ENCODE measurements around the gene CNBD2.
"Not testable (repeated sequence)": the region's sequence is repeated elsewhere in the genome, so short reads cannot be mapped to it uniquely, and the experiment has no call there.

Gene CNBD2

DNA sequence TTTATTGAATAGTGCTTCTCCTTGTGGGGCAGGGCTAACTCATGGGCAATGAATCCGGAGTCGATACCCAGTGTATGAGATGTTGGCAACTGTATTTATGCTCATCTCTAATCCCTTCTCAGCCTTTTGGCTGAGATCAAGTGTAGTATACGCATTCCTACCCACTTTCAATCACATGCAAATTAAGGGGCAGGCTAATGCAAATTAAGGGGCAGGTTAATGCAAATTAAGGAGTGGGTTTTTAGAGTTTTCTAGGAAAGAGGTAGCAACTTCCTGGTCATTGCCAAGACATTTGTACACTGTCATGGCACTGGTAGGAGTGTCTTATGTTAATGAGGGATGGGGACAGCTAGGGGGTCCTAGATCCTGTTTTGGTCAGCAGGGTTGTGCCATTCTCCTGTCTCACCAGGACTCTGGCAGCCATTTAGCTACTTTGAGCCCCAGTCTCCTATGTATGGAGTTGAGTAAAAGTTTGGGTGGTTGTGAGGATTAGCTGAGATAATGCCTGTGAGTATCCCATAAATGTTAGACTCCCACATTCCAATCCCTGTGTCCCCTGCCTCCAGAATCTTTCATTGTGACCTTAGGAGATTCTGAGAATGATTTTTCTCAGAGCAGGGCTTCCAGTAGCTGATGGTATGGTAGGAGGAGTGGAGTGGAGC, at the start of gene CNBD2:
Gene CNBD2 (plus strand): TSS at position 612 of the 662 bp plus-strand sequence. CDS start 173 bp downstream, outside the sequence.
- no peak for DNase-seq (ENCODE audit: low spot score)

DNA sequence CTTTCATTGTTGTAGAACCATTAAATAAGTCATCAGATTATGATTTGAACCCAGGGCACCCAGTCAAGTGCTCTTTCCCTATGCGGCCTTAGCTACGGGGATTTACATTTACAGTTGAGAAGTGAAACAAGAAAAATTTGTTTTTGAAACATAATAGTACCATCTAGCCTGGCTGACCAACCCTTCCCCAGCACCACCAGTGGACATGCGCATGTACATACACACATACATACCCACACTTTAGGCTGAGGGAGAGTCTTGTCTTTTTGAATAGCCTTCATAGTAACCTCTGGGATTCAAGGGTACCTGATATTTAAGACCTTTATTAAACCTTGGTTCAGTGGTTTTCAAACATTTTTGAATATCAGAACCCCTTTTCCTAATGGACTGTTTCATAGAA, 47.9 kb upstream of the CNBD2 start:
- no peak for DNase-seq (ENCODE audit: low spot score)

DNA sequence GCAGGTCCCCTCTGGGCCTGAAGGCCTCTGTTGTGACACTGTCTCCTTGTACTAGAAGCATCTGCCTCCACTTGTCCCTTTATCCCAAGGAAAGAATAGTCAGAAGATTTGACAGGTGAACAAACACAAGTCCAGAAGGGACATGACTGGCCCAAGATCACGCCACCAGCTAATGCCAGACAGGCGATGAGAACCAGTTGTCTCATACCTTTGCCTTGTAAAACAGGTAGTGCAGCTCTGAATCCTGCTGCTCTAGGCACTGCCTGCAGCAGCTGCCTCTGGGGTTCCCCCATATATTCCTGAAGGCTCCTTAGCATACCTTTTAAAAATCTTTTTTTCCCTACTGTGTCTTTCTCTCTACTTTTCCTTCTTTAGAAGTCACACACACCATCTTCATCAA, 39.1 kb upstream of the CNBD2 start:
- DNase-seq (ENCODE audit: low spot score): no peak

DNA sequence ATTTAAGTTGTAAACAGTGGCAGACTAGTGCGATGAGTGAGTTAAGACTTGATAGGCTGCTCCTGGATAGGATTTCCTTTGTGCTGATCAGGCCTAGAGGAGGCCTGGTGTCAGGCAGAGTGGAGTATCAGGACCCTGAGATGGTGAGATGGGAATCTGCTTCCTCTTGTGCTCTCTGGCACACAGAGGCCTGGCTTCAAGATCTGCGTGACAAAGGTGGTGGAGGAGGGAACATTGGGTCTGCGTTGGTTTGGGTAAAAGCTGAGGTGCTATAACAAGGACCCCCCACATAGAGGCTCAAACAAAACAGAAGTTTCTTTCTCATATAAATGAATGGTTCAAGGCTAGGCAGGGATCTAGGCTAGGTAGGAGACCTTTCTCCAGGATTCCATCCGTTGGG, 34.3 kb upstream of the CNBD2 start:
- DNase-seq (ENCODE audit: low spot score): no peak

DNA sequence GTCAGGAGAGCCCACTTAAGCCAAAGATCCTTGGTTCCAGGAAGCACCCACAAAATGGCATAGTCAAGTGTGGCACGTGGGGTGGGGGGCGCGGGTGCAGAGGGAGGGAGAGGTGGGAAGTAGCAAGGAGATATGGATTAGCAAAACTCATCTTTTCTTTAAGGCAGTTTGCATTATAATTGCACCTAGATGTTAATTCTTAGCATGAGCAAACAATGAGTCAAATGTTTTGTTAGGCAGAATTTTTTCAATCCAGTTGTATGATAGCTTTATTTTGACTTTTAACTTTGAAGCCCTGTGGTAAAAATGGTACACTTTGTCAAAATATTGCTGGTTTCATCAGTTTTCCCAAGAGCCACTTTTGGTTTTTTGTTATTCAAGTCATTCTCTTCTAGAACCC, 29.1 kb upstream of the CNBD2 start:
- no peak for DNase-seq (ENCODE audit: low spot score)

DNA sequence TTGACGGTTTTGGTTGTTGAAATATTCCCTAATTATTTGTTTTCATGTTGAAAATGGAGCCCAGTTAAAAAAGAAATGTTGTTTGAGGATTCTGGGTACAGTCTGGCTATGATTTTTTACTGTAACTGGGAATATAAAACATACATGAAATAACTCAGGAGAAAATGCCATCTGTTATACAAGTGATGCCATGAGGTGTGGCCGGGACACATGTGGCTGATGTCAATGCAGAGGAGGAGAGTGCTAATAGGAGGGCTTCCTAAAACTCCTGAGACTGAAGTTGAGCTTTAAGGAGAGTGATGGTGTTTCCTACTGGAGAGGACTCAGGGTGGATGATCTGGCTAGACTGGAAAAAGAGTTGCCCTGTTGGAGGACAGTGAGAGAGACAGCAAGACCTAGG, 26.8 kb upstream of the CNBD2 start:
- DNase-seq (ENCODE audit: low spot score): no peak

DNA sequence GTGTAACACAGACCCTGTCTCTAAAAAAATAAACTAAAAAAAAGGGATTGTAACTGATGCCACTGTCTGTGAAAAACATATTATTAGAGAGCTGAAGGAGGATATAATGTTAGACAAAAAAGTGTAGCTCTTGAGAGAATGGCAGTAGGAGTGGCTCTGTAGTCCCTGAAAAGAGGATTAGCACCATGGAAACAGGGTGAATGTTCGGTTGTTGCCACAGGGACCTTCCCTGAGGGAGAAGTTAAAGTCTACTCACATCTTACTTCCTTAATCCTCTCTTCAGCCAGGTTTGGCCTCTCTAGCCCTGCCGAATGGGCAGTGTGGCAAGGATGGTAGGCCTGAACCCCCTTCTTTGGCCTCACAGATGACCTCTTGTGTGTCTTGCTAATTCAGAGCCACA, 26.1 kb upstream of the CNBD2 start:
- no peak for DNase-seq (ENCODE audit: low spot score)

DNA sequence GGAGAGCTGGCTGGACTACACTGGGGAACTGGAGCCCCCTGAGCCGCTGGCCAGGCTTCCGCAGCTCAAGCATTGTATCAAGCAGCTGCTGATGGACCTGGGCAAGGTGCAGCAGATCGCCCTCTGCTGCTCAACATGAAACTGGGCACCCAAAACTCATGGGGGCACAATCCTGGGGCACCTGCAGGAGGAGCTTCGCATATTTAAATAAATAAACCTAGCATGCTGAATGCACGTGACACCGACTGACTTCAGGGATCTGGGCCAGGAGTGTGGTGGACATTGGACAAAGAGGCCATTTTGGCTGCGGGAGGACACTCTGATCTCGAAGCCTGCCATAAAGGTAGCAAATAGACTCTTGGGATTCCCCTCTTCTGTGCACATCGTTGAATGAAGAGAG, 20.9 kb upstream of the CNBD2 start:
- peak; percentile 45 for DNase-seq (ENCODE audit: low spot score)

DNA sequence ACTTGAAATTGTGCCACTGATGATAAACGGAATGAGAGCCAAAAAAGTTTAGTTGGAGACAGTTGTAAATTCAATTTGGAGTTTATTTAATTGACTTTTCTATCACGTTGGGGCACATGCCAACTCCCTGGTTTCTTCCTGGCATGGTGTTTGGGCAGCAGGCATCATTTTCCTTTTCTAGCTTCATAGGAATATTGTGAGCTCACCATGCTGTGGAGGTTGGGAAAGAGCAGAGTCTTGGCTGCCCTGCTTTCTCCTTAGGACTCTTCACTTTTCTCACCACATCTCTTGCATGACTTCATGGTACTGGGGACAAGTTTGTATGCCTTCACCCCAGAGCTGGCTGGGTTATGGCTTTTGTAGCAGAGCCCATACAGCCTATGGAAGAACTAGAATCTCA, 20.5 kb upstream of the CNBD2 start:
- DNase-seq (ENCODE audit: low spot score): no peak

DNA sequence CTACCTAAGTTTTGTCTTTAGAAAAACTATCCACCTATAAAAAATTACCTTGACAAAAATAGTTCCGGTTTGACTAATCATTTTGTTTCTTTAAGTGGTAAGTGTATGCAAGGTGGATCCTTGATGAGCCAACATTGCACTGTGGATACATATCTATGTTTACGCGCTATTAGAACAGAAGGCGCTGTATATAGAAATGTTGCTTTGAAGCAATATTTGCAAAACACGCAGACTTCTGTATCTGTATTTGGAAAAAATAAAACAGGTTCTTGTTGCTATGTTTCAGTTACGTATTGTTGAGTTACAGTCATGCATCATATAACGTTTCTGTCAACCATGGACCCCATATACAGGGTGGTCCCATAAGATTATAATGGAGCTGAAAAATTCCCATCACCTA, 18.3 kb upstream of the CNBD2 start:
- DNase-seq (ENCODE audit: low spot score): no peak

DNA sequence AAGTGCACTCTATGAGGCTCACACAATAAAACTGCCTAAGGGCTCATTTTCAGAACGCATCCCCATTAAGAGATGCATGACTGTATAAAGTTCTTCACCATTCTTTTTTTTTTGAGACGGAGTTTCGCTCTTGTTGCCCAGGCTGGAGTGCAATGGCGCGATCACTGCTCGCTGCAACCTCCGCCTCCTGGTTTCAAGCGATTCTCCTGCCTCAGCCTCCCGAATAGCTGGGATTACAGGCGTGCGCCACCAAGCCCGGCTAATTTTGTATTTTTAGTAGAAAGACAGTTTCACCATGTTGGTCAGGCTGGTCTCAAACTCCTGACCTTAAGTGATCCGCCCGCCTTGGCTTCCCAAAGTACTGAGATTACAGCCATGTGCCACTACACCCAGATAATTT, 16.3 kb upstream of the CNBD2 start:
- DNase-seq (ENCODE audit: low spot score): not testable (repeated sequence)

DNA sequence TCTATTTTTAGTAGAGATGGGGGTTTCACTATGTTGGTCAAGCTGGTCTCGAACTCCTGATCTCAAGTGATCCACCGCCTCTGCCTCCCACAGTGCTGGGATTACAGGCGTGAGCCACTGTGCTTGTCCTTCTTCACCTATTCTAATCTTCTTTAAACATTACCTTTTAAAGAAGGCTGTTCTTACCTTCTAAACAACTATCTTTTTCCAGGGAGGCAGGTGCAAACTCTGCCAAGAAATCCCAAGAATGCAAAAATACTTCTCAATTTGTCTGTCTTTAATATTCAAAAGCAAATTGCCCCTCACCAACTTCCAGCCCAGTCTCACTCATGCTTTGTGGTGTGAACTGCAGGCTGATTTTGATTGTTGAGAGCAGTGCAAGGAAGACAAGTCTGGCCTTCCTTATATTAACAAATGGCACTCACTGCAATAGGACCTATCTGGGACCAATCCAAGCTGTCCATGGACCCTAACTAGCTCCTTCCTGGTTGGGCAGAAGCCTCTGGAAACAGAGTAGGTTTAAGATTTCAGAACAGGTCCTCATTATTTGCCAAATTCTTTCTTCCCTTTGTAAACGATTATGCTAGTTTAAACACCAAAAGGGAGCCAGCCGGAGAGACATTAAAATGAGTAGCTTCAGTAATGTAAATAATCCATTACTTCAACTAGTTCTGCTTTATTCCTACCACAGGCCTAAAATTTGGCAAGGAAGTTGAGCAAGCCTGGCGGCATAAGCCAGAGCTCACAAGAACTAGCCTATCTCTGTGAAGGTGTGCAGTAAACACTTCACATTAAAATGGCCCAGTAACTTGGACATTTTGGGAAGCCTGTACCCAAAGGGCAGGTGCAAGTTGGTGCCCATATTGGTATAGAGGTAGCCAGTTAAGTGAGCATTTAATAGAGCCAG, 15.7 kb upstream of the CNBD2 start:
- peak; percentile 48 for DNase-seq (ENCODE audit: low spot score)

DNA sequence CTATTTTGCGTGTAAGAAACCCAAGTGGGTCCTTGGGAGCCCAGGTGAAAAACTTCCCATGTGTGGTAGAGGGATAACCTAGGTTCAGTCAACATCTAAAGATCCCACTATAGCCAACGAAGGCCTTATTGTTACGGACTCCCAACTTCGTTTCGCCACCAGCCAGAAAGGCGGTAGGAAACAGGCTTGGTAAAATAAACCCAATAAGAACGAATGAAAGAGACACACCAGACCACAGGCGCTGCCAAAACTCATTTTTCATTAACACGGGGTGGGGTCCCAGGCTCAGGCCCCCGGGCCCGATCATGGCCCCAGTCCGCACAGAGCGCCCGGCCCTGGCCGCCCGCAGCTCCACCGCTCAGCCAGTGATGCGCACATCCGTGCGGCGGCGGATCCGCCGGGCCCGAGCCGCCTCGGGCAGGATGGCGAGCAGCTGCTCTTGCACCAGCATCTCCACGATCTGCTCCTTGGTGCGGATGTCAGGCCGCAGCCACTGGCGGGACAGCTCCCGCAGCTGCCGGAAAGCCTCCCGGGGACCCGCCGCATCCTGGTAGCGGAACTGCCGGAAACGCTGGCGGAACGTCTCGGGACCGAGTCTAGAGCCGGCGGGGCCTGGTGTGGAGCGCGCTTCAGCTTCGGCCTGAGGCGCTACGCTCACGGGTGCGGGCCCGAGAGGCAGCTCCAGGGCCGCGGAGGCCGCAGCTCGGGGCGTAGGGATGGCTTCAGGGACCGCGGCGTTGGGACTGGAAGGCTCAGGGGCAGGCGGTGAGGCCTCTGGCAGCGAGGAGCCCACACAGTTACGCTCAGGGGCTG, 14.8 kb upstream of the CNBD2 start:
- DNase-seq (ENCODE audit: low spot score): peak; percentile 51

DNA sequence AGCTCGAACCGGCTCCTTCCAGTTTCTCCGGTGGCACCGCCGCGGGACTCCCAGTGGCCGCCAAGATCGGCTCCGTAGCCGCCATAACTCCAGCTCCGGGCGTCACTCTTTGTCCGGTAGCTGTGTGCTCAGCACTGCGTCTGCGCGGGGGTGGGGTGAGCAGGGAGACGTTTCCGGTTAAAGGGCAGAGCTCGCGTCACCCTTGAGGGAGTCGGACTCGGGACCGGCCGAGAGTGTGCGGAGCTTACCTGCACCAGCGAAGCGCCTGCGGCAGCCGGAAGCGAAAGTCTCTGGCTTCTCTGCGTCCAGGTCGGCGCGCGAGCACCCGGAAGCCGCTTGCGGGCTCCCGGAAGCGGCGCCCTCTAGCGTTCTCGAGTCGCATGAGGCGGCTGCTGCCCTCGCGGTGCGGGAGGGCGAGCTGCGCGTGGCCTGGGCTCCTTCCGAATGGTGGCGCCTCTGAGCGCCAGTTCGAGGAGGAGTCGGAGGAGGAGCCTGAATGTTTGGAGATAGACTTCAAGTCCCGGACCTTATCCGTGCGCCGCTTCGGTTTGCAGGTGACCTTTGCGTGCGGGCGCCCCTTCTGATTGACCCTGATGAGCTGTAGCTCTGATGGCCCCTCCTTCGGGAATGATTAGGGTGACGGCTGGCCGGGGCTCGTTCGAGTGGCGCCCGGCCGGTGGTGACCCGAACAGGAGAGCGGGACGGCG, 14.0 kb upstream of the CNBD2 start, which contains the start of gene SCAND1:
Gene SCAND1 (minus strand): TSS at position 303 of the 707 bp plus-strand sequence. CDS start 218 bp downstream, at position 85.
- peak; percentile 99 for DNase-seq (ENCODE audit: low spot score)

DNA sequence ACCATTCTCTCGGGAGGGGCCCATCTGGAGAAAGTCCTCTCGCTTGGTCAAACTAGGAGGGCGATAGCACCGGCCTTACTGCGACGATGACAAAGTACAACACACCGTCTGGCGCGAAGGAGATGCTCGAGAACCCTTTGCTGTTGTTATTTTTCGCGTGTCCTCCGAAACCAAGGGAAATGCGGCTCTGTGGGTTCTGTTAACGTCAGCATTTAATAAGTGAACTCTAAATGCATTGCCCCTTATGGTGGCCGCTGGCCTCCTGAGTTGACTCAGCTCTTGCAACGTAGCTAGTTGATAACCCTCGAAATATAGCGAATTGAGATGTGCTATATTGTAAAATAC, 13.5 kb upstream of the CNBD2 start:
- DNase-seq (ENCODE audit: low spot score): peak; percentile 53

DNA sequence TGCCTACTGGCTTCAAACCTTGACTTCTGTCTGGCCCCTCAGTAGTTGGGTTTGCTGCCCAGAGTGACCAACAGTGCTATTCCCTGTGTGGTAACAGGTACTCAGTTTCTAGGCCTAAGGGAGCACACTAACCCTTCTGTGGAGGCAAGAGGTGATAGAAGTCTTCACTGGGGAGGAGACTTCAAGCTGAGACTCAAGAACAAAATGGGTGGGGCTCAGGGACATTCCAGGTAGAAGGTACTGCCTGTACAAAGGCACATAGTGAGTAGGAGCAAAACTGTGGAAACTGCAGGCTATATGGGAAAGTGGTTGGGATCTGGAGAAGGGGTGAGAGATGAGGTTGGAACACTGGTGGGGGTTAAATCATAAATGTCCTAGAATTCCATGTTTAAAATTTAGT, 11.8 kb upstream of the CNBD2 start:
- DNase-seq (ENCODE audit: low spot score): no peak

DNA sequence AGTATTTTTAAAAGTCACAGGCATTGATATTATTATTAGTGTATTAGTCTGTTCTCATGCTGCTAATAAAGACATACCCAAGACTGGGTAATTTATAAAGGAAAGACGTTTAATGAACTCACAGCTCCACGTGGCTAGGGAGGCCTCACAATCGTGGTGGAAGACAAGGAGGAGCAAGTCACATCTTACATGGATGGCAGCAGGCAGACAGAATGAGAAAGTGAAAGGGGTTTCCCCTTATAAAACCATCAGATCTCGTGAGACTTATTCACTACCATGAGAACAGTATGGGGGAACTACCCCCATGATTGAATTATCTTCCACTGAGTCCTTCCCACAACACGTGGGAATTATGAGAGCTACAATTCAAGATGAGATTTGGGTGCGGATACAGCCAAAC, 9.1 kb upstream of the CNBD2 start:
- DNase-seq (ENCODE audit: low spot score): not testable (repeated sequence)

DNA sequence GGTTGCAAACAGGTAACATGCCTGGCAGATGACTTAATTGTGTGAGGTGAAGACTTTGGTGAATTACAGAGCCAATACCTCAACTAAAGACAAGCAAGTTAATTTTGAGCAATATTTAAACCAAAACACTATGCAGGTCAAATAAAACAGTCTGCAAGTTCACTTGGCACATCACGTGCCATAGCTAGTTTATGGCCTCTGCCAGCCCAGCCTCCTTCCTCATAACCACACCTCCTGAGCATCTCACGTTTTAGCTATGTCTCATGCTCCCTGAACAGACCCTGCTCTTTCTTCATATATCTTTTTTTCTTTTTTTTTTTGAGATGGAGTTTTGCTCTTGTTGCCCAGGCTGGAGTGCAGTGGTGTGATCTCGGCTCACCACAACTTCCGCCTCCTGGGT, 4.5 kb upstream of the CNBD2 start:
- no peak for DNase-seq (ENCODE audit: low spot score)

DNA sequence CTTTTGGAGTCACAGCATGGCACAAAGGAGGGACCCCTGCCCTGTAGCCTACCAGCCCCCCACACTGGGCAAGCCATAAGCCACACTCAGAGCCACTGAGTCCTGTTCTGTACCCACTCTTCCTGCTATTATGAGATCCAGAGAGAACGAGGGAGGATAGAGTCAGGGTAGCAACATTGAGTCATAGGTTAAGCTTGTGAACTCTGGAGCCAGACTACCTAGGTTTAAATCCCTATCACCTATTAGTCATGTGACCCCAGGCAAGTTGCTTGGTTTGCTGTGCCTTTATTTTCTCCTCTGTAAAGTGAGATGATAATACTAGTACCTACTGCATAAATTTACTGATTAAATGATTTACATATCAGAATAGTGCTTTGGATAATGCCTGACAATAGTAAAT, 540 bp downstream of the CNBD2 start:
- peak; percentile 60 for DNase-seq (ENCODE audit: low spot score)

DNA sequence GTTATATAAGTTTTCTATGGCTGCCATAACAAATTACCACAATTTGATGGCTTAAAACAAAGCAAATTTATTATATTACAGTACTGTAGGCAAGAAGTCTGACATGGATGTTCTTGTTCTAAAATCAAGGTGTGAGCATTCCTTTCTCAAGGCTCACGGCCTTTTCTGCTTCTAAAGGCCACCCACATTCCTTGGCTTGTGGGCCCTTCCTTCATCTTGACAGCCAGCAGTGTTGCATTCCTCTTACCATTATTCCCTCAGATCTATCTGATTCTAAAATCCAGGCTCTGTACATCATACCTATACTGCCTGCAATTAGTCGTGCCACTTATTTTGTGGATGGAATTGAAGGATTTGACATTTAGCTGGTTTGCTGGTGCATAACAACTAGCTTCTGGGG, 3.6 kb downstream of the CNBD2 start:
- DNase-seq (ENCODE audit: low spot score): no peak

DNA sequence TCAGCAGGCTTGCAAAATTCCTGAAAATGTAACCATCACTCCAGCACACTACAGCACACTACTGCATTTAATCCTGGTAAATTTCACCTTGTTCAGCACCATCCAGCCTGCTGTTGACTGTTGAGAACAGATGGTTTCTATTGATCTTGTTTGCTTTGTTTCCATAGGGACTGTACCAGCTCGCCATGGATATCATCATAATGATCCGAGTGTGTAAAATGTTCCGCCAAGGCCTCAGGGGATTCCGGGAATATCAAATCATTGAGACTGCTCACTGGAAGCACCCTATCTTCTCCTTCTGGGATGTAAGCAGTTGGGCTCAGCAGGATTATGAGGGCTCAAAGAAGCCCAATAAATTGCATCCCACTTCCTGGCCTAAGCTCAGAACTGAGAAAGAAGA, 4.1 kb downstream of the CNBD2 start:
- no peak for DNase-seq (ENCODE audit: low spot score)

DNA sequence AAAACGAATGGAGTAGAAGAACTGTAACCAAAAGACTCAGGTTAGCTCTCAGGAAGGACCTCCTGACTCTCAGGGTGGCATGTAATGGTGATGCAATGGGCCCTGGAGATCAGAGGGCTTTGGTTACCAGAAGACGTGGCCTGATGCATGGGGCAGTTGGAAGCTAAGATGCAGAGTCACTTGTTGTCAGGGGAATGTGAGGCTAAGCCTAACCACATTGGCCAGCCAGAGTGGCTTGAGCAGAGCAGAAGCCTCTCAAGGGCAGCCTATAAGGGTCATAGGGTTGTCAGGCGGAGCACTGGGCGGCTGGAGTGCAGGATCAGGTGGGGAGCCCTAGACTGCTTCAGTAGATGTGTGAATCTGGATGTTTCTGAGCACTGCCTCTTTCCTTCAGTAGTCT, 5.9 kb downstream of the CNBD2 start:
- DNase-seq (ENCODE audit: low spot score): no peak

Data from kidney tubule cell (primary cell).